ENCODE results near the gene IRF2BPL.
"Not testable (repeated sequence)": the region's sequence is repeated elsewhere in the genome, so short reads cannot be mapped to it uniquely, and the experiment has no call there.

Gene IRF2BPL

DNA sequence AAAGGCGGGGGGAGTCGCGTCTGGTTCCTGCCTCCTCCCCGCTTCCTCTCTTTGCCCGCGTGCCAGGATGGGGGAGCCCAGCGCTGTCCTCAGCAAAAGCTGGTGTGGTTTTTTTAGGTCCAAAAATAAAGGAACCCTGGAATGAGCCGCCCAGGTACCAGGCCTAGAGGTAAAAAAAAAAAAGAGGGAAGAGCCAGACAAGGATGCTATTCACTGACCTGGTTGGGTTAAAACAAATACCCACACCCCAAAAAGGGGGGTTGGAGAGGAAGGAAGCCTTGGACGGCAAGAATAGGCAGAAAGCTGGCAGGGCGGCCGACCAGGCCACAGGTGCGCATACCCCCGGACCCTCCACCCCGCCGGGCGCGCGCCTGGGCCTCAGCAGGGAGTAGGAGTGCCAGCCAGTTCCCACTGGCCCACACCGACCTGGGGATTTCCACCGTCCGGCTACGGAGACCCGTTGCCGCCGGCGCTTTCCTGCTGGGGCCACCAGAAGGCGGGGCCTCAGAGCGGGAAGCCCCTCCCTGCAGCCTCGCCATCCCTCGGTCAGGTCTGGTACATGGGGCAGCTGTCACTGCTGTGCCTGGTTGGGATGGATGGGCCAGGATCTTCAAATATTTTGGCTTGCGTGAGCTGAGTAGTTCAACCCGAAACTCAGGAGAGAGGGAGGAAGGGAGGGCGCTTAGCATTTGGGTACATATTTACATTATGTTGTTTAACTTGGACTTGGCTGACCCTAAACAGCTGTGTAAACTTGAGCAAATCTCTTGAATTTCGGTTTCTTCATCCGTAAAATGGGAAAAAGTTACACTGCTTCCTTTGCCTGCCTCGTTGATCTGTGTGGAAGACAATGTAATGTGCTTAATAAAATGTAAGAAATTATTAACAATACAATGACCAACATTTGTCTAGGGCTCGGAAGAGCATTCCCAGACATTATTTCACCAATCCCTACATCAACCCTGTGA, 5.4 kb upstream of the IRF2BPL start:
- peak; percentile 58 to 76 for DNase-seq (ENCODE audit: low read depth in 2 of 2)

DNA sequence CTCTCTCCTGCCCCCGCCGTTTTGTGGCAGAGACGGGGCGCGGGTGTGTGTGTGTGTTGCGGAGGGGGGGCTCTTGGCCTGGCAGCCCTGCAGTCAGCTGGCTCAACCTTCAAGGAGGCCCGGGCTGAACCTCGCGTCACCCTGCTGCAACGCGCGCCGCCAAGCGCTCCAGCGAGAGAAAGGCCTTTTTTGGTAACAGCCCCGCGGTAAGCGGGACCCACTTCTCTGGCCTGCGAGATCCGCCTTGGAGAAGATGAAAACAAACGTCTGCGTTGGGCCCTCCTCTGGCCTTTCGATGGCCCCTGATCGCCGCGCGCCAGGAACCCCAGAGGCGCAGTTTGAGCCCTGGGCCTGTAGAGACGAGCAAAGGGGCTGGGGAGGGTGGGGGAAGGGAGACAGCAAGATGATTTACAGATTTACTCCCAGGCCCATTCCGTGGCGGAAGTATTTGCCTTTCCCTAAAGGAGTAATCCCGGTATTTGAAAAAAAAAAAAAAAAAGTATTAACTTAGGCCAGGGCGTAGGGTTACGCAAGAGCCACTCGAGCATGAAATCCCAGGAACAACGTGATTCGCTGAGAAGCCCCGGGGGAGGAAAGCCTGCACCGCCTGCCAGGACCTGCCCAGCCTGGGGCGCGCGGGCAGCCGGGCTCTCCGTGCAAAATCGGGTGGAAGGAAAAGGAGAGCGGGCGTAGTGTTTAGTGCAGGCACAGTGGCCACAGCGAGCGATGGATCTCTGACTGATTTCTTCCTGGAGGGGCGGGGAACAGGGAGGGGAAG, 4.5 kb upstream of the IRF2BPL start:
- peak; percentile 65 to 66 for DNase-seq (ENCODE audit: low read depth in 2 of 2)

GRCh38 chr14:77032491-77032843, 4.0 kb upstream of the IRF2BPL start:
- no peak for DNase-seq (ENCODE audit: low read depth in 2 of 2)

- DNase-seq (ENCODE audit: low read depth in 2 of 2): no peak
These were observed 3.4 kb upstream of the IRF2BPL start for GRCh38 chr14:77031759-77032490.

- DNase-seq (ENCODE audit: low read depth in 2 of 2): peak; percentile 53
These were observed 747 bp downstream of the IRF2BPL start for GRCh38 chr14:77027538-77028383.

DNA sequence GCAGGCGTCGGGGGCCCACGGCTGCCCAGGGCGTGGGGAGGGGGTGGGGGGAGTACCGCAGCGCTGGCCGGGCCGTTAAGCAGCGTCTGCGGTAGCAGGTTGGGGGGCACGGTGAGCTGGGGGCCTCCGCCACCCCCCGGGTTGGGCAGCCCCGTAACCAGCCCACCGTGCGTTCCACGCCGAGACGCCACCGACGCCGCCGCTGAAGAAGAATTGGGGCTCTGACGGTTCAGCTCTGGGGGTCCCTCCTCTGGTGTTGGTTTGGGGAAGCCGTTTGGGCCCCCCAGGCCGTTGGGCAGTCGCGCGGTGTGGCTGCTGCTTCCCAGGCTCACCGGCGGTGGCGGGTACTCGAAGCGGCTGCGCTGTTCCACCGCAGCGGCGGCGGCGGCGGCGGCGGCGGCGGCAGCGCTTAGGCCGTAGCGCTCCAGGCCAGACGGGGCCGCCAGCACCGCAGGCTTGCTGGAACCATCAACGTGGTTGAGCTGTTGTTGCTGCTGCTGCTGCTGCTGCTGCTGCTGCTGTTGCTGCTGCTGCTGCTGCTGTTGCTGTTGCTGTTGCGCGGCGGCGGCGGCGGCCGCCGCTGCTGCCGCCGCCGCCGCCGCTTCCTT, 1.5 kb downstream of the IRF2BPL start:
- peak; percentile 29 to 49 for DNase-seq (ENCODE audit: low read depth in 2 of 2)

GRCh38 chr14:77026166-77026929, 2.2 kb downstream of the IRF2BPL start:
- DNase-seq (ENCODE audit: low read depth in 2 of 2): no peak

DNA sequence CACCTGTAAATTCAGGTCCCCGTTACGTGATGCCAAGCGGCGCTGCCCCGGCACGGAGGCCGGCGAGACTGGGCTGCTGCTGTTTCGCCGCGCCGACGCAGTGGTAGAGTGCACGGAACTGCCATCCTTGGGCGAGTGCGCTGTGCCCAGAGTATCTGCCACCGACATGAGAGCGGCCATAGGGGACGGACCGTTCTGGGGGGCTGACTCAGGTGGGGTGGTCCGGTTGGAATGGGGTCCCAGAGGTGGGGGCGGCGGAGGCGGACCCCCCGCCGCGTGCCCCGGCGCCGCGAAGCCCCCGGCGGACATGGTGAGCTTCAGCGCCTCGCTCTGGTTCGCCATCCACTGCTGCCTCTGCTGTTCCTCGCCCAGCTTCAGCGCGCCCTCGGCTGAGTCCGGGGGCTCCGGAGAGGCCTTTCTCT, 2.8 kb downstream of the IRF2BPL start:
- DNase-seq (ENCODE audit: low read depth in 2 of 2): no peak

DNA sequence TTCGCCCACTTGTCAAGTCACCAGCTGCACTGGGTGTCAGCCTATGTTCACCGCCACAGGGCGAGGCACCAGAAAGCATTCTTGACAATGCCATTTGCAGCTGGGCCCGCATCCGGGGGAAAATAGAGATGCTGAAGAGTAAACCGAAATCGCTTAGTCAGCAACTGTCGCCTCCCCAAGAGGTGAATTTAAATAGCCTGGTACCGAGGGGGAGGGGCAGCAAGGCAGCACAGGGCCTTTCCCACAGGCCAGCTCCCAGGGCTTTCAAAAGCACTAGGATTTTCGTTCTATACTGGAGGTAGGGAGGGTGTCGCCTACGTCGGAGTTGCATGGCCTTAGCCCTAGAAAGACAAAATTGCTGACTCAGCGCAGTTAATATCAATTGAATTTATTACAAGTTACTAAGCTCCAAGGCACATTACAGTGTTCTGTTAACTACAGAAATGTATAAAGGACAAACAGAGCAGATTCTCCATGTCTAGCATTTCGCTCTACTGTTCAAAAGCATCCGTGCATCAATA, 4.3 kb downstream of the IRF2BPL start:
- DNase-seq (ENCODE audit: low read depth in 2 of 2): peak; percentile 47 to 50

GRCh38 chr14:77023001-77023996, 5.2 kb downstream of the IRF2BPL start:
- DNase-seq (ENCODE audit: low read depth in 2 of 2): no peak

DNA sequence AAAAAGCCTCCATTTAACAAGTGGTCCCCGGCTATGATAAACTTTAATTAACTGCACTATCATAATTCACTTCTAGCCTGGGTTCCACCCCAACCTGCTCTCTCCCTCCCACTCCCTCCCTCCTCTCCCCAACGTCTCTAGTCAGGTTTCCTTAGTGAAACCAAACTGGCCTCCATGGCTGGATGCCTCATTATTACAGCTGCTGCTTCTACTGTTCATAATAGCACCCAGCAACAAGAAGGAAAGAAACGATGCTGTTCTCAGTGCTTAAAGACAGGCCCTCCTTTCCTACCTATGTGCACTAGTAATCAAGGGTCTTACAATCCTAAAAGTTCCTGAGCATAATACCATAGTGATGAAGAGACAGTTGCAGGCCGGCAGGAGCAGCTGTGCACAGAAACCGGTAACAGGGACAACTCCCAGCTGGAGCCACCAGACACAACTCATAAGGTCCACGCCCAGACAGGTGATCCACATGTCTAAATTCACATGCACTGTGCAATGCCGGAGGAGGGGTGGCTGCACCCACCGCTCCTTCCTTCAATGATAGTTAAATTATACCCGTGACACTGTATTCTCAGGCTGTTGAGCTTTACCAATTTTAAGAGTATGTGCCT, 6.2 kb downstream of the IRF2BPL start:
- no peak for DNase-seq (ENCODE audit: low read depth in 2 of 2)

DNA sequence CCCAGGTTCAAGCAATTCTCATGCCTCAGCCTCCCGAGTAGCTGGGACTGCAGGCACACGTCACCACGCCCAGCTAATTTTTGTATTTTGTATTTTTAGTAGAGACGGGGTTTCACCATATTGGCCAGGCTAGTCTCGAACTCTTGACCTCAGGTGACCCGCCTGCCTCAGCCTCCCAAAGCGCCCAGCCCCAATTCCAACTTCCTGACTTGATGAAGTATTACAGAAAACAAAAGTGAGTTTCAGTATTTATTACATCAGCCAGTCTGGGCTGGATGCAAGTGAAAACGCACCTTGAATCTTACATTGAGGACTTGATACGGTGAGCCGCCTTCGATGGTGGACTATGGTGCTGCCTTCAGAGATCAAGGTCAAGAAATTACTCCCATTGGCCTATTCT, 7.1 kb downstream of the IRF2BPL start:
- not testable (repeated sequence) for DNase-seq (ENCODE audit: low read depth in 2 of 2)

DNA sequence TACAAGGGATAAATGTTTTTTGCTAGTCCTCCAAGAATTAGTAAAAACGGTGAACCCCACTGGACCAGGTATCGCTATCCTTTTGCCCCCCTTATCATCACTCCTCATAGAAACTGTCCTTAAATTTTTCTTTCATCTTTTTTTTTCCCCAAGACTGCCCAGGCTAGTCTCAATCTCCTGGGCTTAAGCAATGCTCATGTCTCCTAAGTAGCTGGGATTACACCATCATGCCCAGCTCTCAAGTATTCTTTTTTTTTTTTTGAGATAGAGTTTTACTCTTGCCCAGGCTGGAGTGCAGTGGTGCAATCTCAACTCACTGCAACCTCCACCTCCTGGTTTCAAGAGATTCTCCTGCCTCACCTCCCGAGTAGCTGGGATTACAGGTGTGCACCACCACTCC, 9.7 kb downstream of the IRF2BPL start:
- DNase-seq (ENCODE audit: low read depth in 2 of 2): no peak

GRCh38 chr14:77017666-77018065, 10.8 kb downstream of the IRF2BPL start:
- DNase-seq (ENCODE audit: low read depth in 2 of 2): no peak

- DNase-seq (ENCODE audit: low read depth in 2 of 2): no peak
These were observed 13.8 kb downstream of the IRF2BPL start for GRCh38 chr14:77014734-77015133.

DNA sequence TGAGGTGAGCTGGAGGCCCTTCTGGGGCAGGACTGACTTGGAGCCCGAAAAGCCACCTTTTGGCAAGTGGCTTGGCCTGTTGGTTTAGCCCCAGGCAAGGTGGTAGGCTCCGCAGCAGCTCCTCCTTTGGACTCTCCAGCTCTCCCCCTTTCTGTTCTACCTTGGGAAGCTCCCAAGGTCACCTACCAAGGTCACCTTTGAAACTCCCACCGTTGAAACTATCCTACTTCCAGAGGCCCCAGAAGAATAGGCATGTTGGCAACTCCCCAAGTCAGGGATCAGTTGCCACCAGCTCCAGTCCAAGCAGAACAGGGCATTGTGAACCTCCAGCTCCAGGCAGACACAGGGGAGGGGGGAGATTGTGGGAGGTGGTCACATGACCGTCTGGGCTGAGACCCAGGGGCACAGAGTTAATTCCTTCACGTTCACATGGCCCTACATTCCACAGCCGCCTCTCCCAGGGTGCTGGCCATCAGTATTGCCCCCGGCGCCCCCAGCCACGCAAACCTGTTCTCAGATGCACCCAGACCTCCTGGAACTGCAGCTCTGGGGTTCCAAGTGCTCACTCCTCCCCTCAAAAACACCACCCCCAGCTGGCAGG, 14.4 kb downstream of the IRF2BPL start:
- no peak for DNase-seq (ENCODE audit: low read depth in 2 of 2)

DNA sequence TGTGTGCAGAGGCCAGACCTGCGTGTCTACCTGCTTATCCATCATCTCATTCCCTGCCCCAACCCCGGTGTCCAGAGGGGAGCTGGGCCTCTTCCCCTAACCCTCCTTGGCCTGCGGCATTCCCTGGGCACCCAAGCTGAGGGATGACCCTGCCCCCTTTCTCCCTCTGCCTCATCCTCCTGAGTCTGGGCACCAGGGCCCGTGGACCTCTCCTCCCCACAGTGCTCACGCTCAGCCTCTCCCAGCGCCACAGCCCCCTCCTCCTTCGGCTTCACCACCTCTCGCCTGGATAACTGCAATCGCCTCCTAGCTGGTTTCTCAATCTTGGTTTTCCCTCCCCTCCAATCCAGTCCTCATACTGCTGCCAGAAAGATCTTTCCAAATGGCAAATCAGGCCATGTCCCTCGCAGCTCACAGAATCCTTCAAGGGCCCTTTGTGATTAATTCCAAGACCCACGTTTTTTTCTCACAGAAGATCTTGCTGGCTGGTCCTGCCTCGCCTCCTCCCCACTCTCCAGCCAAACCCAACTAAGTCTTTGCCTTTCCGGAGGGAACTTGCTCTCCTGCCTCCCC, 16.2 kb downstream of the IRF2BPL start:
- no peak for DNase-seq (ENCODE audit: low read depth in 2 of 2)
